ENCODE results near the gene HSPA9.

Gene HSPA9

DNA sequence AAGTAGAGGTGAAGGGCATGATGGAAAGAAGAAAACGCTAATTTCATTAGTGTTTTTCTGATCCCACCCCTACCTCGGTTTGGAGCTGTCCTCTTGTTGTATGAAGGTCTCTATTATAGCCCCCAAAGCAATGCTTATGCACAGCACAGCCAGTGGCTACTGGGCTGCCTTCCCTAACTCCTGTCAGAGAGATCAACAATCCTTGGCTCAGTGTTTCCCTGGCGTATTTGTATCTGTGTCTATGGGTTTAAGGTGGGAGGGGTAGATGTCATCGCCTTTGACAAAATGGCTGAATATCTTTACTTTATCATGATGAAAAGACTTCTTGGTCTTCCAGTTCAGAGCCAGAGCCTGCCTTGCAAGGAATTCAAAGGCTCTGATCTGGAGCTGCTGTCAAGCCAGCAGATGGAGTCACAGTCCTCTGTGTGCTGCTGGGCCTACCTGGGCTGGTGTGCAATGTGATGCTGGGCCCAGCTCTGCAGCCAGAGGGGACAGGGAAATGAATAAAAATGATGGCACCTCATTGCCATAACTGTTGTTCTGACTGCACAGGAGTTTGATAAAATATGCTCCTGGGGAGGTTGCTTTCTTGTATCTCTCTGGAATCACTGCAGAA lies 20.1 kb upstream of the HSPA9 start:
- no peak for DNase-seq

DNA sequence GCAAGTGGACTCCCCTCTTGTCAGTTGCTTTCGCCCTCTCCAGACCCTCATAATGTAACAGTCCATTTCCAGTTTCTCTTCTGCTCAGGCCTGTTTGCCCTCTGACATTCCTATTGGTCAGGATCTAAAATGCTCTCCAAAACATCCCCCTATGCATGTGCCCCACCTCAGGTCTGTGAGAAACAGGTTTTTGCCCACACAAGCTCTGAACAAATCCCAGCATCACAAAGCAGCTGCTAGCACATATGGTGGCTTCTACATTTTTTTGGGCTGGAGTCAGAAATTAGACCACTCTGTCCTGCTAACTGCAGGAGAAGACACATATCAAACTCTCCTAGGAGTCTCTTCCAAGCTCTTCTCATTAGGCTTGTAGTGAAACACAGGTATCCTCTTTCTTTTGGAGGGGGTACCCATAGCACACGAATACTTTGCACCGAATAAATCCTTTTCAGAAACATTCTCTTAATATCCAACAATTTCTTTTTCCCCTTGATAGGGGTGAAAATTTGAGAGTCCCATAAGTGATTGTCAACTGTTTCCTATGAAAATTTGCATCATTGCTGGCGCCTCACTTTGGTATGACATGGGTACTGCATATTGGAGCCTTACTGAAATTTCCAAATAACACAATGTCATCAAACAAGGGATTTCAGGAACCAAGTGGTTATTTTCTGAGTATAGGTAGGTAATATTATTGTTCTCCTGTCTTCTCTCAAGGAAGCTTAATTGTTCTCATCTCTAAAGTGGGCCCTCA lies 19.3 kb upstream of the HSPA9 start:
- DNase-seq: no peak

DNA sequence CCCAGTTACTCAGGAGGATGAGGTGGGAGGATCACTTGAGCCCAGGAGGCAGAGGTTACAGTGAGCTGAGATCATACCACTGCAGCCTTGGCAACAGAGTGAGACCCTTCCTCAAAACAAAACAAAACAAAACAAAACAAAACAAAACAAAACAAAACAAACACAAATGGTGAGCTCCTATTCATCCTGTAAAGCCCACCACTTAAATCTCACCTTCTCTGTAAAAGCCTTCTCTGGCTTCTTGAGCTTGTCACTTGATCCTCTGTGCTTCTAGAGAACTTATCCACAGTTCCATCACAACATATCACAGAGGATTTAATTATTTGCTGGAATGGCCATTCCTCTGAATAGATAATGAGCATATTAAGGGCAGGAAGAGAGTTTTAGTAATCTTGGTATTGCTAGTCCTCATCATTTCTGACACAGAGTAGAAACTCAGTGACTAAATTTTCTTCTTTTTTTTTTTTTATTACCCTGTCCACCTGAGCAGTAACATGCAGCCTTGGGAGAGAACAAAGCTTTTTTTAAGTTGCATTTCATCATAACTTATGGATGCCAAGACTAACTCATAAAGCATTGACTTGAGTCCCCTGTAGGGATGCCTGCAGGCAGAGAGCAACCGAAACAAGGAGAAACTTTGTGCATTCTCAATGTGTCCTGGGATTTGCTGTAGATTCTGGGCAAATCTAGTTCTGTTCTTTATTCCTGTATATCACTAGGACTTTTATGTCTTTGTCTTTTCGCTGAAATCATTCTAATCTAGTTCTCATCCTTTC lies 13.0 kb upstream of the HSPA9 start:
- no peak for DNase-seq

DNA sequence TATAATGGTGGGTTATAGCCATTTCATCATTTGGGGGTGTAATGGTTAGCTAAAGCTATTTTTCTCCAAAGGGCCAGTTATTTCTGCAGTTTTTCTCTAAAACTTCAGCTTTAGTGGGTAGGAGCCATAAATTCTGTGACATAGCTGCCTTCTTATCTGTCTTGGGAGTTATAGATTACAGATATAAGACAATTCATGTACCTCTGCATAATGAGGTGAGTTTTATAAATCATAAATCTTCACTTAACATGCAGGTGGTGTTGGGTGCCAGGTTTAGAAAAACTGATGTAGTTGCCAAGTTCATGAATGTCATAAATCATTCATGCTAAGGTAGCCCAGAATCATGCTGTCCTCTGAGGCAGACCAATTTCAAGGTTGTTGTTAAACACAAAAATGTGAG lies 10.0 kb upstream of the HSPA9 start:
- no peak for DNase-seq

DNA sequence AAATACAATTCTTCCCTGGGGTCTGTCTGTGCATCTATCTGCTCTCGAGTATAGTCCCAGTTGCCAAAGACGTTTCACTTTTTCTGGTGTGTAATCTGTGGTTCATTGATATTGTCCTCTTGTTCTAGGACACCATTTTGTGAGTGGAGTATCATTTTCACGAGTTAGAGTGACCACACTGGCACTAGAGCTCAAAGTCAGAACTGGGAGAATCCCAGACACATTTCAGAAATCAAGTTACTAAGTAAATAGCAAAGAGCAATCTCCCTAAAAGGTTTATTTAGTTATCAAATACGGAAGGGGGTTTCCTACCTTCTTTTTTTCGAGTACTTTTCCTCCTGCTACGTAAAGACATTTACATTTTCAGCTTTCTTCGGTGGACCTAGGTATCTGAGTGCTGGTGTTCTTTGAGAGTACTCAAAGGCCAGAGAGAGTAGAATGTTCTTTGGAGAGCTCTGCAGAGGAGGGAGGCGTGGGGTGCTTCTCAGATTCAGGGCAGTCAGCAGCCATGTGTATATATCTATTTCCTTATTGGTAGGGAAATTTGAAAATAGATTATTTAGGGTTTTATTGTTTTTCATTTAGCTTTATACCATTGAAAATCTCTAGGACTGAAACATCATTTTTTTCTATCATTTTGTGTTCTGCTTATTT lies 8.9 kb upstream of the HSPA9 start:
- no peak for DNase-seq

DNA sequence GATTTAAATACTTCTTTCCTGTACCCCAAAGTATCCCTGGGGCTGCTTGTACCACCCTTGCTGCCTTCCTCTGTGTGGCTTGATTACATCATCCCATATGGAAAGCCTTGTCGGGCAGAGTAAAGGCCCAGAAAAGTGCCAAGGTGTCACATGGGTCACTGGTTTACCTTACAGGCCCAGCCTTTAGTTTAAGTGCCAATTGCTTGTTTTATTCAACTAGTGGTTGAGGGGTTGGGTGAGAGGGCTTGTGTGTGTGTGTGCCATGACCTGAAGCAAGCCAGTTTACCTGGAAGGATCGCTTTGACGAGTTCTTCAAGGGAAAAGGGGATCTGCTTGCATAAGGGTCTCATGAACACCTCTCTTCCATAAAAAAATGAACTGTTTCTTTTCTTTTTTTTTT lies 7.8 kb upstream of the HSPA9 start:
- DNase-seq: no peak

DNA sequence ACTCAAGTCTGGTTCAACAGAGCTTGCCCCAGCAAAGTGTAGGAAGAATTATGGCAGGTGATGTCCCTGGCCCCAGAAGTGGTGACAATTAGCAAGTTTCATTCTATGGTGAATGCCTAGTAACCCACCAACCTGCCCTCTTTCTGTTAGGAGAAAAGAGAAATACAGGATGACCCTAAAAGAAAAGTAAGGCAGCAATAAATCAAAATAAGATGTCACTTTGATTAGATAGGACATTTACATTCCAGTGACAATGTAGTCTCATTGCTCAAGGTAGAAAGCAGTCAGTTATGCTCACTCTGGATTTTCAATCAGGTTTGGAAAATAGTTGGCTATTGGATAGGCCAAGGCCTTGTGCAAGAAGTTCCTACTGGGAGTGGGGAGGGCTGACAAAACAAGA lies 5.6 kb upstream of the HSPA9 start:
- DNase-seq: no peak

DNA sequence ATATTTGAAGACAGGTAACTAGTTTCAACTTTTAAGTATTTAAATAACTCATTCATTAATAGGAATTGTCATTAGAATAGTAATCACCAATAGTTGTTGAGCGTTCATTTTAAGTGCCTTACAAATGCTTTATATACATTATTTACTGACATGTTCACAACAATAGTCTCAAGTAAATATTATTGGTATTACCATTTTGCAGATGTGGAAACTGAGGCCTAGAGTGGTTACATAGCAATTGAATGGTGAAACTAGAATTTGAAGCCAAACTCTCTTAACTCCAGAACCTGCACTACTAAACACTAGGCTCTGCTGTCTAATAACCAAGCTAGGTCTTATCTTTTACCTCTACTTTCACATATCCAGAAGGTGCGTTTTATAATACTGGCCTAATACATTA lies 4.8 kb upstream of the HSPA9 start:
- DNase-seq: no peak

DNA sequence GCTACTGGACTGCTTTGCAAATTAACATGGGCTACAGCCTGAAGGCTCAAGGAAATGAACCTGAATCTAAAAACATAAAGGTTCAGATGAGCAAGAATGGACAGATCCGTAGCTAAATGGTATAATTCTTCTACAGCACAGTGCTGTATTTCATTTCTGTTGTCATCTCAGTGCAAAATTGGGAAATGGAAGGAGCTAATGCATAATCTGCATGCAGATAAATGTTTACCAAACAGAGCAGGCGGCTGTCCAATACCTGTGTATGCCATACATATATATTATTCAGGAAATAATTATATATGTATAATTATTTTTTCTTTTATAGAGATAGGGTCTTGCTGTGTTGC lies 4.3 kb upstream of the HSPA9 start:
- DNase-seq: no peak

DNA sequence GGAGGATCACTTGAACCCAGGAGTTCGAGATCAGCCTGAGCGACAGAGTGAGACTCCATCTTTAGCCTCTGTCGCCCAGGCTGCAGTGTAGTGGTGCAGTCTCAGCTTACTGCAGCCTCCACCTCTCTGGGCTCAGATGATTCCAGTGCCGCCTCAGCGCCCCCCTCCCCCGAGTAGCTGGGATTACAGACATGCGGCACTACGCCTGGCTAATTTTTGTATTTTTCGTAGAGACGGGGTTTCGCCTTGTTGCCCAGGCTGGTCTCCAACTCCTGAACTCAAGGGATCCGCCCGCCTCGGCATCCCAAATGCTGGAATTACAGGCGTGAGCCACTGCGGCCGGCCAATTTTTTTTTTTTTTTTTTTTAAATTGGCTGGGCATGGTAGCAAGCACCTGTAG lies 2.3 kb upstream of the HSPA9 start:
- DNase-seq: no peak

DNA sequence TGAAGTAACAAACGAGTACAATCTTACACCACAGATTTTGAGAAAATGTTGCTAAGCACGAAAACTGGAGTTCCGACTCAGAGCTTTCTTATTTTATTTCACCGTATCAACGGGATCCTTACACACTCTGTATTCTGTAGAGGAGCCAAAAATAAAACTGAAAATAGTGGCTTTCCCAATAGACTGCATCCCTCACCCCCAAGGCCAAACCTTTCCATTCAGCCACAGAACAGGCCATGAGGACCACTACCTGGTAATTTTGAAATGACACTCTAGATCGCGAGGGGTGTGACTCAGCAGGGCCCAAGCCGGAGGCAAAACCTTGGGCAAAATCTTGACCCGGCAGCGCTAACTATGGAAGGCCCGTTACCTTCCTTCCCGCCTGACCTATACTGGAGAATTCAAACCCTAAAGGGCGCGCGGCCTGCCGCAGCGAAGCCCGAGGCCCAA lies 432 bp downstream of the HSPA9 start:
- DNase-seq: no peak

DNA sequence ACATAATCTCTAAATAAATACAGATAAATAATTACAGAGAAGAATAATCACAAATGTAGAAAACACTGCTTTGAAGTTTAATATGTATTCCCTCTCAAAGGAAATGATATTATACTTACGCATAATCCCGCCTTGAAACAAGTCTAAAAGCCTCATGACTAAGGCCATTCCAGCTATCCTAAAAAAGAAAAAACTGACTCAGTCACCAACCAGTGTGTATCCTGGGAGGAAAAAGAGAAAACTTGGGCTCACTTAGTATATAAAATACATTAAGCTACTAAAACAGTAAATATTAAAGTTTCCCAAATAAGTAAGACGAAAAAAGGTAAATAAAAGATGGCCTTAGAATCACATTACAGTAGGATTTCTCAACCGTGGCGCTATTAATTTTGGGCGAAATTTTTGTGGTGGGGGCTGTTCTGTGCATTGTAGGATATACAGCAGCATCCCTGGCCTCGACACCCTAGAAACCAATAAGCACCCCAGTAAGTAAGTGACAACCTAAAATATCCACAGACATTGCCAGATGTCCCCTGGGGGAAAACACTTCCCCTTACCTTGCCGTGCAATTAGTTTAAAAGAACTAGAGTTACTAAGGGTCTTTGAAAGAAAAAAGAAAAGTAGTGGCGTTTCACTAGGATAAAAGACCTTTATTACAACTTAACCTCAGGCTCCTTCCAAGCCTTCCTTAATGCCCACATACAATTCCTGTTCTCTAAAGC lies 1.1 kb downstream of the HSPA9 start:
- DNase-seq: no peak

DNA sequence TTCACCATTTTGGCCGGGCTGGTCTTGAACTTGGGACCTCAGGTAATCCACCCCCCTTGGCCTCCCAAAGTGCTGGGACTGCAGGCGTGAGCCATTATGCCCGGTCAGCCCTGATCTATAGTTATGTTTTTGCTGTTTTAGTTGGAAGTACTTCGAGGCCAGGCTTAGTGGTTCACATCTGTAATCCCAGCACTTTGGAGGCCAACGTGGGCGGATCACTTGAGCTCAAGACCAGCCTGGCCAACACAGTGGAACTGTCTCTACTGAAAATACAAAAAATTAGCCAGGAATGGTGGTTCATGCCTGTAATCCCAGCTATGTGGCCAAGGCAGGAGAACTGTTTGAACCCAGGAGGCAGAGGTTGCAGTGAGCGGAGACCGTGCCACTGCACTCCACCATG lies 2.0 kb downstream of the HSPA9 start:
- no peak for DNase-seq

DNA sequence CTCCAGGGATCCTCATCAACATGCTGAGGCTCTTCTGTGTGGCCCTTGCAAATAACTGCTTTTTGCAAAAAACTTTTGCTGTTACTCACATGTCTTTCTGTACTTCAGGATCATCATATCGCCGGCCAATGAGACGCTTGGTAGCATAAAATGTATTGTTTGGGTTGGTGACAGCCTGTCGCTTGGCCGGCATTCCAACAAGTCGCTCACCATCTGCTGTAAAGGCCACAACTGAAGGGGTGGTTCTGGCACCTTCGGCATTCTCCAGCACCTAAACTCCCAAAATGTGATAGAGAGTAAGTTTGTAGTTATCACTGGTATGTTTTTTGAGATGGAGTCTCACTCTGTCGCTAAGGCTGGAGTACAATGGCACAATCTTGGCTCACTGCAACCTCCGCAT lies 4.3 kb downstream of the HSPA9 start:
- no peak for DNase-seq

DNA sequence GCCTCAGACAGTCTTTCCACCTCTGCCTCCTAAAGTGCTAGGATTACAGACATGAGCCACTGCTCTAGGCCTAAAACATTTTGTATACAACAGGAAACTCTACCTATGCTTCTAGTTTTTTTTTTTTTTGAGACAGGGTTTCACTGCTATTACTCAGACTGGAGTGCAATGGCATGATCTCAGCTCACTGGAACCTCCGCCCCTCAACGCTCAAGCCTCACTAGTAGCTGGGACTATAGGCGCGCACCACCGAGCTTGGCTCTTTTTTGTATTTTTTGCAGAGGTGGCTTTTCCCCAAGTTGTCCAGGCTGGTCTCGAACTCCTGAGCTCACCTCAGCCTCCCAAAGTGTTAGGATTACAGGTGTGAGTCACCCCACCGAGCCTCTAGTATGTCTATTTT lies 5.4 kb downstream of the HSPA9 start:
- no peak for DNase-seq

DNA sequence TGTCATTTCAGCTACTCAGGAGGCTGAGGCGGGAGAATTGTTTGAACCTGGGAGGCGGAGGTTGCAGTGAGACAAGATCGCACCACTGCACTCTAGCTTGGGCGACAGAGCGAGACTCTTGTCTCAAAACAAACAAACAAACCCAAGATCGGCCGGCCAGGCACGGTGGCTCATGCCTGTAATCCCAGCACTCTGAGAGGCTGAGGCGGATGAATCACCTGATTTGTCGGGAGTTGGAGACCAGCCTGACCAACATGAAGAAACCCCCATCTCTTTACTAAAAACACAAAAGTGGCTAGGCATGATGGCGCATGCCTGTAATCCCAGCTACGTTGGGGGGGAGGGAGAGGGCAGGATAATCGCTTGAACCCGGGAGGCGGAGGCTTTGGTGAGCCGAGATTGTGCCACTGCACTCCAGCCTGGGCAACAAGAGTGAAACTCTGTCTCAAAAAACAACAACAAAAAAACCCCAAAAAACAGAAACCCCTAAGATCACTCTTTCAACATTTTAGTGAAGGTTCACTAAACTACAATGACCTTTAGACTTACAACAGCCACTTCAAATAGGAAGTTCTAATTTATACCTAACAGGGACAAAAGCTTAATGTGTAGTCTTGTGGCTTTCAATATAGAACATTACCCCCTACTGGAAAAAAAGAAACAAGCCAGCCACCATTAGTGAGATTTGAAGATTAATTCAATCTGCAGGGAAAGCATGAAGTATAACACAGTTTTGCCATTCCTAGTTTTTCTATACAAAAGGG lies 7.0 kb downstream of the HSPA9 start:
- no peak for DNase-seq

DNA sequence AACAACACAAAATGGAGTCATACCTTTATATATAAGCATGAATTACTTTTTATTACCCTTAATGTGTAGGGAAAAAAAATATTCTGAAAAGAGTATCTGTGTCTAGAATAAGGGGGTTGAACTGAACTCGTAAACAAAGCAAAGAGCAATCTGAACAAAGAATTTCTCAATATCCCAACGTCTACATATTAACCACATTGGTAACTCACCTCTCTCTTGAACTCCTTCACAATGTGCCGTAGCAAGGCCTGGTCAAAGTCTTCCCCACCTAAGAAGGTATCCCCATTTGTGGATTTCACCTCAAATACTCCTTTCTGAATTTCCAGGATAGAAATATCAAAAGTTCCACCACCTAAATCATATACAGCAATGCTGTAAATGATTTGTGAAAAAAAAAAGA lies 8.4 kb downstream of the HSPA9 start:
- no peak for DNase-seq

DNA sequence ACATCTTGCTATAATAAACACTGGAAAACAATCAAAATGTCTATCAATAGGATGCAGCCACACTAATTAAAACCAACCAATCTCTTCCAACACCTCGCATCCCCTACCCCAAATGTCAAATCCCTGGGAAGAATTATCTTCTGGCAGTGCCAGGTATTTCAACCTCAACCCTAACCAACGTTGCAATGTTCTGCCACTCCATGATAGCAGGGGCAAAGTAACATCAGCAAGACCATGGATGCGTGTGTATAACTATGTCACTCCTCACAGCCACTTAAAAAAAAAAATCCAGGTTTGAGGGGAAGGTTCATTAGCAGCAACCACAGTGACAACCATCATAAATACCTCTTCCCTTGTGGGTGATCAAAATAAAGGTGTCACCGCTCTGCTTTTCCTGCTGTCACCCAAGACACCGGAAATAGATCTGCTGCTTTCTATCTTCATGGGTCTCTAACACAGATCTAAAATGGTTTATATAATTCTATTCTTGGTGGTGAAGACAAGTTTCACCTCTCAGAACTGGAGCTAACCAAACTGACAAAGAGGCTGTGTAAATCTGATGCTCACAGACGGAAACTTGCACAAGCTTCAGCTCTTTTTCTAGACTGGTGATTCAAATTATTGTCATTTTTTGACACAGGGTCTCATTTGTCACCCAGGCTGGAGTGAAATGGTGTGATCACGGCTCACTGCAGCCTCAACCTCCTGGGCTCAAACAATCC lies 9.9 kb downstream of the HSPA9 start:
- no peak for DNase-seq

DNA sequence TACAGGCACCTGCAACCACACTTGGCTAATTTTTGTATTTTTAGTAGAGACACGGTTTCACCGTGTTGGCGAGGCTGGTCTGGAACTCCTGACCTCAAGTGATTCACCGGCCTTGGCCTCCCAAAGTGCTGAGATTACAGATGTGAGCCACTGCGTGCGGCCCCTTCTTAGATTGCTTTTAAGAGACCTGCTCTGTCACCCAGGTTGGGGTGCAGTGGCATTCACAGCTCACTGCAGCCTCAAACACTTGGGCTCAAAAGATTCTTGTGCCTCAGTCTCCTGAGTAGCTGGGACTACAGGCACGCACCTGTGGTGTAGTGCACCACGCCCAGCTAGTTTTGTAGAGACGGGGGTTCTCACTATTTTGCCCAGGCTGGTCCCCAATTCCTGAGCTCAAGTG lies 11.0 kb downstream of the HSPA9 start:
- no peak for DNase-seq

DNA sequence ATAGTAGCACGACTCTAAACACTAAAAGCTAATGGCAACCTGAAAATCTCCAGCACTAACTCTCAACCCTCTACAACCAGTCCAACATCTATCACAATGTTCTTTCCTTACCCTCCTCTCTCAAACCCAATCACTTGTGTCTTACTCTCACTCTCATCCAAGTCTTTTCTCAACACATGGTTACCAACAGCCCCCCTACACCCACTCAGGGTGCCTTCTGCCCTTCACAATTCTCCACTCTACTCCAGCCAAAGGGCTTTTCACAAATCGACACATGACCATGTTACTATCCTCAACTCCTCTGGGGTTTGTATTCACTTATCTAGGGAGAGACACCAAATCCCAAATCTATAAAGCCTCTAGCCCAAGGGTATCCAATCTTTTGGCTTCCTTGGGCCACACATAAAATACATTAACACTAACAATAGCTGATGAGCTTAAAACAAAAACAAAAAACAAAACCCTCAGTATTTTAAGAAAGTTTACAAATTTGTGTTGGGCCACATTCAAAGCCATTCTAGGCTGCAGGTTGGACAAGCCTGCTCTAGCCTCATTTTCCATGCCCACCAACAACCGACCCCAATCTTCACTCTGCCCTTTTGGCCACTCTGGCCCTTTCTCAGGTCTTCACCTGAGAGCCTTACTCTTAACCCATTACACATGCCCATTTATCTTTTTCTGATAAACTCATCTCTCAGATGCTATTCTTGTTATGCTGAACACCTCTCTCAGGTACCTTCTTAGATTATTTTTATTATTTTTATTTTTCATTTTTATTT lies 11.7 kb downstream of the HSPA9 start:
- no peak for DNase-seq

DNA sequence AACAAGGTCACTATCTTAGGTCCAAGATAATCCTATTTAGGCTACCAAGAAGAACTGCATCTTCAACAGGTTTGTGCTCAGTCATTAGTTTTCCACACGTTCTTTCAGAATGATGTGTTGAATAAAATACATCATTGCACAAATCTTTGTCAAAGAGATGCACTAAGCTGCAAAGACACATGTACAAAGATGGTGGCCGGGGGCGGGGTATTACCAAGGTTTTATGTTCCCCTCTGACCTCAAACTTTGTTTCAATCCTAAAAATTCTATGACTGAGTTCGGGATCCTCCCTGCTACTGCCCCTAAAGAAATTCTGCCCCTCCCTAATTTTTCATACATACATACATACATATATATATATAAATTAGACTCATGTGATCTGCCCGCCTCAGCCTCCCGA lies 14.2 kb downstream of the HSPA9 start:
- DNase-seq: no peak

All from SHP77 treated with DMSO at 0.1 percent for 48 hours (cell line).